KMS-11 (cell line): ENCODE measurements around the gene BRF1.

Experiments
- H2AFZ ChIP-seq: fragments of 200-600 bp; sonication (generic); 2 replicates; pipeline ENCODE4 v1.6.1; 2016; ENCODE audit warnings: antibody characterized with exemption, mixed run types, low read depth
- H3K27ac ChIP-seq: fragments of 200-600 bp; sonication (generic); 2 replicates; pipeline ENCODE4 v1.6.1; 2016; ENCODE audit warnings: mild to moderate bottlenecking, mixed run types
- H3K27me3 ChIP-seq: fragments of 200-600 bp; sonication (generic); 2 replicates; pipeline ENCODE4 v1.6.1; 2017; ENCODE audit warnings: mild to moderate bottlenecking, low read depth, mixed run types, moderate library complexity; ENCODE audit not compliant: insufficient read depth
- H3K36me3 ChIP-seq: fragments of 200-600 bp; sonication (generic); 2 replicates; pipeline ENCODE4 v1.6.1; 2017; ENCODE audit warnings: mild to moderate bottlenecking, mixed run types; ENCODE audit not compliant: insufficient read depth
- H3K4me1 ChIP-seq: fragments of 200-600 bp; sonication (generic); 2 replicates; pipeline ENCODE4 v1.6.1; 2016; ENCODE audit warnings: mild to moderate bottlenecking, low read depth, mixed run types; ENCODE audit not compliant: poor library complexity, severe bottlenecking
- H3K4me2 ChIP-seq: fragments of 200-600 bp; sonication (generic); 2 replicates; pipeline ENCODE4 v1.7.0; 2016; ENCODE audit warnings: mild to moderate bottlenecking, mixed run types
- H3K4me3 ChIP-seq: fragments of 200-600 bp; sonication (generic); IDR thresholded peaks from 2 replicates; pipeline ENCODE4 v1.6.1; 2017; ENCODE audit warnings: low read depth, low read length, mixed read lengths; ENCODE audit not compliant: insufficient read depth
- H3K79me2 ChIP-seq: fragments of 200-600 bp; sonication (generic); 2 replicates; pipeline ENCODE4 v1.6.1; 2016; ENCODE audit warnings: low read depth, mixed run types; ENCODE audit not compliant: insufficient read depth
- H3K9ac ChIP-seq: fragments of 200-600 bp; sonication (generic); 2 replicates; pipeline ENCODE4 v1.6.1; 2016; ENCODE audit warnings: mild to moderate bottlenecking, mixed run types
- H4K20me1 ChIP-seq: fragments of 200-600 bp; sonication (generic); 2 replicates; pipeline ENCODE4 v1.6.1; 2016; ENCODE audit warnings: mild to moderate bottlenecking, mixed run types; ENCODE audit not compliant: insufficient read depth
- CTCF ChIP-seq: fragments of 200-600 bp; sonication (generic); conservative IDR thresholded peaks from 2 replicates; pipeline ENCODE4 v1.6.1; 2017; ENCODE audit warnings: low read depth, mild to moderate bottlenecking, antibody characterized with exemption, low read length, moderate library complexity, mixed read lengths

Gene BRF1

GRCh38 chr14:105315211-105315721 lies 14.5 kb upstream of the BRF1 start:
- Histone ChIP-seq H4K20me1 (no peaks in the 10 kb centered on the region), H2AFZ (no peak overlapping the region)

DNA sequence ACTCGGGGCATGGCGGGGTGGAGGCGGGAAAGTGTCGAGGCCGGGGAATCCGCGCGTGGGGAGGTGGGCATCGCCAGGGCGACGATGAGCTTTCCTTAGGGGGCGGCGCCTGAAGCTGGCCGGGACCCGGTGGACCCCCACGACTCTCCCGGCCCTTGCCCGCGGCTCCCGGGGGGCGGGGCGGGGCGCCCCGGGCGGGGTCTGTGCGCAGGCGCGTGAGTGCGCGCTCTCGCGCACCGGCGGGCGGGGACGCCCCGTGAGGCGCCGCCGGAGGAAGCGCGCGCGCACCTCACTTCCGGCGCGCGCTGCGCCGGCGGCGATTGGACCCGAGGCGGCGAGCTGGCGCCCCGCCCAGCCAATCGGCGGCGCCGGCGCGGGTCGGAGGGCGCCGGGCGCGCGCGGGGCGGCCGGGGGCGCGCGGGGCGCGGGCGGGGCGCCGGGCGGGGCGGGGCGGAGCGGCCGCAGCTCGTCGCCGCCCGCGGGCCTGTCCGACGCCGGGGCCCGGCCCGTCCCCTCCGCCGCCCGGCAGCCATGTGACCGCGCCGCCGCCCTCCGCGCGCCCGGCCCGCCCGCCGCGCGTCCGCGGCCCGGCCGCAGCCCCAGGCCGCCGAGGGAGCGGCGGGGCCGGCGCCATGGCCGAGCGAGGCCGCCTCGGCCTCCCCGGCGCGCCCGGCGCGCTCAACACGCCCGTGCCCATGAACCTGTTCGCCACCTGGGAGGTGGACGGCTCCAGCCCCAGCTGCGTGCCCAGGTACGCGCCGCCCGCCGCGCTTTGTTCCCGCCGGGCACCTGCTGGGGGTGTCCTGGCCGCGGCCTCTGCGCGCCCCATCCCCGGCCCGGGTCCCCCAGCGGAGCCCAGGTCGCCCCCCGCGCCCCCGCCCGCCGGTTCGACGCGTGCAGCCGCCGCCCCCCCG lies 13.7 kb upstream of the BRF1 start, which contains the start of gene PACS2:
Gene PACS2, plus strand, starts transcription at position 462 of the 914 bp plus-strand sequence. Its CDS starts 171 bp downstream, at position 633.
- Histone ChIP-seq H3K9ac (peak within 1 kb of the TSS; percentile 46; the same call in 1 of the 2 replicates), H3K27me3 (no peaks in the 10 kb centered on the region), H3K4me1 (peaks cover 16% of the 10 kb centered on the region), H3K4me3 (no peak within 1 kb of the TSS), H2AFZ (peak within 1 kb of the TSS; percentile 75), H3K27ac (peak within 1 kb of the TSS; percentile 43), H3K4me2 (peak within 1 kb of the TSS; percentile 64), H3K36me3 (no peaks in the 10 kb centered on the region), H4K20me1 (no peaks in the 10 kb centered on the region), H3K79me2 (no peaks in the 10 kb centered on the region; the same call in 1 of the 2 replicates)
- TF ChIP-seq CTCF = no peak

More at GRCh38 chr14:105315211-105315721, 14.5 kb upstream of the BRF1 start:
- H3K36me3 ChIP-seq = no peaks in the 10 kb centered on the region
- H3K4me3 ChIP-seq = no peak overlapping the region
- H3K27ac ChIP-seq = no peak overlapping the region
- peaks cover 20% of the 10 kb centered on the region for H3K4me1 ChIP-seq
- no peaks in the 10 kb centered on the region; the same call in 1 of the 2 replicates for H3K79me2 ChIP-seq
- TF ChIP-seq CTCF = no peak
- H3K4me2 ChIP-seq = peak overlapping the region; percentile 64
- H3K9ac ChIP-seq = no peak overlapping the region; the same call in 1 of the 2 replicates
- H3K27me3 ChIP-seq = no peaks in the 10 kb centered on the region

- H3K9ac ChIP-seq = peak overlapping the region; percentile 46; the same call in 1 of the 2 replicates
Measured at GRCh38 chr14:105313381-105314286, 12.8 kb upstream of the BRF1 start.

More at GRCh38 chr14:105313381-105314286, 12.8 kb upstream of the BRF1 start:
- Histone ChIP-seq H2AFZ (peak overlapping the region; percentile 75), H3K79me2 (no peaks in the 10 kb centered on the region; the same call in 1 of the 2 replicates), H3K27me3 (no peaks in the 10 kb centered on the region), H4K20me1 (no peaks in the 10 kb centered on the region), H3K4me3 (no peak overlapping the region), H3K27ac (peak overlapping the region; percentile 43), H3K4me2 (peak overlapping the region; percentile 48; the same call in 1 of the 2 replicates), H3K4me1 (peaks cover 8% of the 10 kb centered on the region), H3K36me3 (no peaks in the 10 kb centered on the region)
- TF ChIP-seq CTCF = no peak
